H1 (cell line): ENCODE results near the gene TBCD.

Experiments used
- CTCF ChIP-seq, 3 experiments: IDR thresholded peaks; 1 replicate in 2 of 3; 2 replicates in 1 of 3; pipeline versions ENCODE4 v1.5.1 to v1.6.1; 2011; ENCODE audit warnings: low read length in 3 of 3, mild to moderate bottlenecking in 3 of 3, inconsistent platforms in 2 of 3, low read depth in 1 of 3, moderate library complexity in 1 of 3; ENCODE audit not compliant: insufficient read depth in 1 of 3; ENCODE audit errors: control extremely low read depth in 1 of 3
- PHF8 ChIP-seq: fragments of 200-600 bp; sonication (generic); conservative IDR thresholded peaks from 2 replicates; pipeline ENCODE4 v1.7.1; 2012; ENCODE audit warnings: low read depth, mild to moderate bottlenecking, inconsistent platforms, low read length, moderate library complexity
- TBP ChIP-seq: IDR thresholded peaks from 2 replicates; pipeline ENCODE4 v1.6.1; 2011; ENCODE audit warnings: low read depth, low read length, improper control_type of control experiment

GRCh38 chr17:82898976-82899514 lies 147.2 kb downstream of the TBCD start:
- TF ChIP-seq PHF8 (no peak), TBP (no peak), CTCF (IDR thresholded peaks at IDR 0.05; ENCODE audit: control extremely low read depth in 1 of 3, insufficient read depth in 1 of 3, low read depth in 1 of 3, low read length in 3 of 3) (no peak)
